IMR-90 (cell line): ENCODE data around the gene NRDC. TPM values are rescaled to one million over a fixed set of nuclear protein-coding genes. Genes with fewer than 3 reads are reported as not detected.

Experiments used
- ATAC-seq: fragments of 200-7000 bp; cut with Tn5 transposase; 2 replicates; pipeline ENCODE4 v1.9.1; 2020; ENCODE audit warnings: low read depth, mild to moderate bottlenecking, moderate library complexity
- BruUV-seq: library from RNA; stranded (reverse); fragments of 400-500 nt; replicated peaks from 2 replicates; lab custom pipeline; 2021; lab: Mats Ljungman, UMichigan
- CTCF ChIA-PET: fragments of 300-600 bp; formaldehyde crosslinking; extraction: SDS; loops from one replicate; lab custom pipeline; 2021; ENCODE audit warnings: antibody characterized with exemption; lab: Yijun Ruan, JAX
- POLR2A ChIA-PET: fragments of 300-600 bp; sonication (Branson Sonifier 250); formaldehyde crosslinking; loops from one replicate; lab custom pipeline; 2022; ENCODE audit warnings: antibody characterized with exemption; ENCODE audit not compliant: unreplicated experiment; lab: Charles Lee
- DNase-seq: peaks from one replicate; pipeline ENCODE4 v3.0.0; 2013
- H2AFZ ChIP-seq: replicated peaks from 2 replicates; pipeline ENCODE3; 2013; ENCODE audit warnings: low read length, mild to moderate bottlenecking; ENCODE audit not compliant: poor library complexity
- H2AK5ac ChIP-seq: 2 replicates; pipeline ENCODE4 v1.6.1; 2013; ENCODE audit warnings: low read depth, low read length, inconsistent platforms
- H2AK9ac ChIP-seq: replicated peaks from 2 replicates; pipeline ENCODE3; 2013; ENCODE audit warnings: mild to moderate bottlenecking, low read depth, low read length, moderate library complexity; ENCODE audit not compliant: poor library complexity
- H2BK120ac ChIP-seq: 2 replicates; pipeline ENCODE4 v1.6.1; 2013; ENCODE audit warnings: low read depth, low read length, inconsistent platforms
- H2BK15ac ChIP-seq: 3 replicates; pipeline ENCODE4 v1.6.1; 2013; ENCODE audit warnings: low read depth, low read length, inconsistent platforms
- H2BK20ac ChIP-seq: 2 replicates; pipeline ENCODE4 v1.6.1; 2013; ENCODE audit warnings: low read depth, mild to moderate bottlenecking, inconsistent platforms, low read length, moderate library complexity
- H2BK5ac ChIP-seq: 2 replicates; pipeline ENCODE4 v1.6.1; 2013; ENCODE audit warnings: mild to moderate bottlenecking, low read depth, low read length, inconsistent platforms; ENCODE audit not compliant: poor library complexity, severe bottlenecking
- H3K14ac ChIP-seq: replicated peaks from 2 replicates; pipeline ENCODE4 v1.6.1; 2013; ENCODE audit warnings: low read depth, low read length, inconsistent platforms
- H3K18ac ChIP-seq: 2 replicates; pipeline ENCODE4 v1.6.1; 2013; ENCODE audit warnings: low read depth, low read length, control low read depth
- H3K23ac ChIP-seq: 2 replicates; pipeline ENCODE4 v1.6.1; 2013; ENCODE audit warnings: low read depth, low read length, inconsistent platforms
- H3K27ac ChIP-seq: 2 replicates; pipeline ENCODE4 v1.5.1; 2013; ENCODE audit warnings: mild to moderate bottlenecking, control low read depth, low read length; ENCODE audit not compliant: insufficient read depth
- H3K27me3 ChIP-seq: 2 replicates; pipeline ENCODE4 v1.6.1; 2013; ENCODE audit warnings: low read length; ENCODE audit not compliant: control insufficient read depth, insufficient read depth
- H3K36me3 ChIP-seq: 2 replicates; pipeline ENCODE4 v1.6.1; 2013; ENCODE audit warnings: low read length, mixed read lengths; ENCODE audit not compliant: control insufficient read depth, insufficient read depth
- H3K4ac ChIP-seq: 2 replicates; pipeline ENCODE4 v1.6.1; 2013; ENCODE audit warnings: low read depth, low read length, inconsistent platforms
- H3K4me1 ChIP-seq: 2 replicates; pipeline ENCODE4 v1.6.1; 2013; ENCODE audit warnings: low read length, mixed read lengths; ENCODE audit not compliant: control insufficient read depth, insufficient read depth
- H3K4me2 ChIP-seq: 2 replicates; pipeline ENCODE4 v1.6.1; 2013; ENCODE audit warnings: low read depth, mild to moderate bottlenecking, control low read depth, low read length, moderate library complexity
- H3K4me3 ChIP-seq: 2 replicates; pipeline ENCODE4 v1.5.1; 2013; ENCODE audit warnings: low read depth, mild to moderate bottlenecking, control low read depth, low read length, moderate library complexity; ENCODE audit not compliant: insufficient read depth
- H3K56ac ChIP-seq: 2 replicates; pipeline ENCODE4 v1.6.1; 2013; ENCODE audit warnings: low read length, inconsistent platforms; ENCODE audit not compliant: insufficient read depth; ENCODE audit errors: extremely low read depth
- H3K79me1 ChIP-seq, 2 experiments: 2 replicates each; pipeline ENCODE4 v1.6.1; 2013; ENCODE audit warnings: low read length in 2 of 2, inconsistent platforms in 1 of 2, low read depth in 1 of 2
- H3K9ac ChIP-seq: 2 replicates; pipeline ENCODE4 v1.6.1; 2013; ENCODE audit warnings: low read depth, low read length, control low read depth
- H3K9me1 ChIP-seq: 2 replicates; pipeline ENCODE4 v1.6.1; 2013; ENCODE audit warnings: low read length, inconsistent platforms; ENCODE audit not compliant: insufficient read depth
- H3K9me3 ChIP-seq: 2 replicates; pipeline ENCODE4 v1.6.1; 2013; ENCODE audit warnings: low read length; ENCODE audit not compliant: control insufficient read depth, insufficient read depth
- H4K20me1 ChIP-seq: 2 replicates; pipeline ENCODE4 v1.6.1; 2013; ENCODE audit warnings: low read length, inconsistent platforms; ENCODE audit not compliant: insufficient read depth
- H4K5ac ChIP-seq: 2 replicates; pipeline ENCODE4 v1.6.1; 2013; ENCODE audit warnings: mild to moderate bottlenecking, low read depth, low read length, control low read depth
- H4K8ac ChIP-seq, 2 experiments: 2 replicates each; pipeline ENCODE4 v1.6.1; 2013; ENCODE audit warnings: low read depth in 2 of 2, low read length in 2 of 2, control low read depth in 1 of 2, inconsistent platforms in 1 of 2
- H4K91ac ChIP-seq: 2 replicates; pipeline ENCODE4 v1.6.1; 2013; ENCODE audit warnings: low read depth, low read length, inconsistent platforms; ENCODE audit not compliant: insufficient read depth
- BHLHE40 ChIP-seq: fragments of 150-350 bp; IDR thresholded peaks from 2 replicates; pipeline ENCODE4 v1.6.1; 2016; ENCODE audit warnings: mild to moderate bottlenecking, low read depth, low read length
- CEBPB ChIP-seq: IDR thresholded peaks from 2 replicates; pipeline ENCODE4 v1.6.1; 2012; ENCODE audit warnings: low read depth, low read length, improper control_type of control experiment
- CHD1 ChIP-seq: IDR thresholded peaks from 2 replicates; pipeline ENCODE4 v1.6.1; 2012; ENCODE audit warnings: low read depth, low read length, improper control_type of control experiment
- ELK1 ChIP-seq: fragments of 150-350 bp; IDR thresholded peaks from 2 replicates; pipeline ENCODE4 v1.6.1; 2016; ENCODE audit warnings: low read depth, mild to moderate bottlenecking, low read length, moderate library complexity, borderline replicate concordance
- FOS ChIP-seq: fragments of 150-350 bp; IDR thresholded peaks from 2 replicates; pipeline ENCODE4 v1.6.1; 2016; ENCODE audit warnings: low read depth, low read length
- MAFK ChIP-seq: IDR thresholded peaks from 2 replicates; pipeline ENCODE4 v1.6.1; 2012; ENCODE audit warnings: low read depth, low read length, improper control_type of control experiment
- MAZ ChIP-seq: IDR thresholded peaks from 2 replicates; pipeline ENCODE4 v1.6.1; 2012; ENCODE audit warnings: low read depth, mild to moderate bottlenecking, low read length, improper control_type of control experiment, moderate library complexity, borderline replicate concordance
- MXI1 ChIP-seq: IDR thresholded peaks from 2 replicates; pipeline ENCODE4 v1.6.1; 2012; ENCODE audit warnings: low read depth, mild to moderate bottlenecking, low read length, moderate library complexity, borderline replicate concordance
- NFE2L2 ChIP-seq: fragments of 150-350 bp; IDR thresholded peaks from 2 replicates; pipeline ENCODE4 v1.6.1; 2016; ENCODE audit warnings: low read depth, mild to moderate bottlenecking, low read length
- POLR2A ChIP-seq: IDR thresholded peaks from 2 replicates; pipeline ENCODE4 v1.6.1; 2012; ENCODE audit warnings: mild to moderate bottlenecking, low read depth, low read length
- RAD21 ChIP-seq: IDR thresholded peaks from 2 replicates; pipeline ENCODE4 v1.6.1; 2012; ENCODE audit warnings: low read length, improper control_type of control experiment
- RCOR1 ChIP-seq: IDR thresholded peaks from 2 replicates; pipeline ENCODE4 v1.6.1; 2012; ENCODE audit warnings: mild to moderate bottlenecking, low read length, improper control_type of control experiment; ENCODE audit not compliant: insufficient replicate concordance
- RFX5 ChIP-seq: IDR thresholded peaks from 2 replicates; pipeline ENCODE4 v1.8.0; 2012; ENCODE audit warnings: low read depth, mild to moderate bottlenecking, low read length, moderate library complexity
- SMC3 ChIP-seq: fragments of 150-350 bp; IDR thresholded peaks from 2 replicates; pipeline ENCODE4 v1.6.1; 2016; ENCODE audit warnings: low read depth, mild to moderate bottlenecking, antibody characterized with exemption, low read length, moderate library complexity
- WGBS, 2 experiments: methylation state at CpG; one replicate each; pipeline versions ENCODE4 v1.1.5 to v1.1.7; 2013; ENCODE audit warnings: missing lambda C conversion rate in 2 of 2; ENCODE audit not compliant: insufficient read length in 1 of 2; ENCODE audit errors: extremely low coverage in 2 of 2; 5-methylcytosine and 5-hydroxymethylcytosine counted together
- dilution Hi-C: fragments of 300-500 bp; cut with HindIII; formaldehyde crosslinking; loops from one replicate; pipeline ENCODE4 v1.14.3; 2018; ENCODE audit warnings: low sequenced_read_pairs; ENCODE audit not compliant: unreplicated experiment
- in situ Hi-C: fragments of 300-500 bp; cut with MboI; formaldehyde crosslinking; loops from 3 replicates; pipeline ENCODE4 v1.14.3; 2019; ENCODE audit warnings: low sequenced_read_pairs, inconsistent platforms, mixed read lengths
- intact Hi-C: fragments of 100-400 bp; cut with micrococcal nuclease; formaldehyde crosslinking; loops from 2 replicates; pipeline ENCODE4 v1.10.0; 2022
- polyA plus RNA-seq, 3 experiments: library from polyadenylated mRNA; depleted of rRNA; stranded (reverse); fragments of >200 nt; gene quantifications; 2 replicates each; pipeline ENCODE4 v1.2.3, GENCODE V29; 2012; ENCODE audit warnings: low replicate concordance in 1 of 3
- total RNA-seq: library from RNA; depleted of rRNA; stranded (reverse); fragments of >200 nt; gene quantifications from 2 replicates; pipeline ENCODE4 v1.2.3, GENCODE V29; 2012
- TF ChIP-seq, protein P1 (sequence below): conservative IDR thresholded peaks from 2 replicates; pipeline ENCODE4 v1.5.1; 2012; ENCODE audit warnings: mild to moderate bottlenecking, low read depth, low read length, improper control_type of control experiment

NRDC gene
- total and polyA plus RNA-seq, 2 of the 4 experiments (the other 2 are of a cell fraction): 75.8 to 84.7 TPM

DNA sequence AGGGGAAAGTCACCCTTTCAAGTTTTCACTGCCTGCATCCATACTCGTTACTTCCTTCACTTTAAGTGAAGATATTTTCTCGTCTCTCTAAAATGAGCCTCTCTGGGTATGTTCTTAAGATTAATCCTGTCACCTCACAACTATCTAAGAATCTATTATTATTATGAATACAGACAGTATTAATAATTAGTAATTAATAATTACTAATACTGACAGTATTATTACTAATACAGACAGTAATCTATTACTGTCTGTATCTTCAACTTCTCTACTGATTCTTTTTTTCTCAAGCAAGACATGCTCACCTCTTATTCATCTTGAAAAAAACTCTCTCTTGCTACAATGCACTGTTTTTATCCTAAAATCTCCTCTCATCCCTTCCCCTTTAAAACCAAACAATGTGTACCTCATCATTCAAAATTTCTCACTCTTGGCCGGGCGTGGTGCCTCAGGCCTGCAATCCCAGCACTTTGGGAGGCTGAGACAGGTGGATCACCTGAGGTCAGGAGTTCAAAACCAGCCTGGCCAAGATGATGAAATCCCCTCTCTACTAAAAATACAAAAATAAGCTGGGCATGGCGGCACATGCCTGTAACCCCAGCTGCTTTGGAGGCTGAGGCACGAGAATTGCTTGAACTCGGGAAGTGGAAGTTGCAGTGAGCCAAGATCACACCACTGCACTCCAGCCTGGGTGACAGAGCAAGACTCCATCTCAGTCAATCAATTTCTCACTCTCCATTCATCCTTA, 7.8 kb downstream of the NRDC start:
- no peak overlapping the region for H2AK9ac ChIP-seq
- ATAC-seq: no peak
- peaks cover 63% of the 10 kb centered on the region for H4K20me1 ChIP-seq
- H2AFZ ChIP-seq: no peak overlapping the region
- CTCF ChIA-PET: no interaction called here
- no peak overlapping the region for H2BK120ac ChIP-seq
- no peak overlapping the region for H2BK5ac ChIP-seq
- H3K14ac ChIP-seq: no peak overlapping the region
- no peak overlapping the region for H3K4me2 ChIP-seq
- no peak overlapping the region for H3K4ac ChIP-seq
- dilution Hi-C loops: no loop called here
- H3K9ac ChIP-seq: no peak overlapping the region
- H3K27me3 ChIP-seq: no peaks in the 10 kb centered on the region
- POLR2A ChIA-PET: interaction anchor here (0.6 kb wide), 1 partner anchor 293 kb away, joined by 4 read pairs; no protein-coding TSS in a partner anchor
- H3K36me3 ChIP-seq: peaks cover 7% of the 10 kb centered on the region
- no peak overlapping the region for H3K4me3 ChIP-seq
- no peak overlapping the region for H2BK15ac ChIP-seq
- no peak overlapping the region for H3K18ac ChIP-seq
- H4K5ac ChIP-seq: no peak overlapping the region
- WGBS, 2 experiments: 100% methylated on average over 4 of the region's 7 CpGs; no CpG with 5 or more reads in 1 of the 2 experiments
- no peak overlapping the region for H2BK20ac ChIP-seq
- 0 out of 2 replicates have a peak, but pooled peaks cover 3% of the 10 kb centered on the region for H3K4me1 ChIP-seq
- no peak overlapping the region for H3K23ac ChIP-seq
- no peak overlapping the region for H3K27ac ChIP-seq
- H4K8ac ChIP-seq: no peak overlapping the region
- BruUV-seq: no TSS peak
- no peak overlapping the region for H3K56ac ChIP-seq
- H3K9me3 ChIP-seq: no peaks in the 10 kb centered on the region
- intact Hi-C loops: loop anchor here (5.0 kb wide), 1 partner anchor 43 kb away; no protein-coding TSS in a partner anchor
- H2AK5ac ChIP-seq: no peak overlapping the region
- peaks cover 13% of the 10 kb centered on the region for H3K9me1 ChIP-seq
- peaks cover 20 to 71% of the 10 kb centered on the region in 2 experiments for H3K79me1 ChIP-seq
- DNase-seq: no peak
- in situ Hi-C loops: no loop called here
- H4K91ac ChIP-seq: no peak overlapping the region
- TF ChIP-seq FOS (no peak), RAD21 (no peak), BHLHE40 (no peak), SMC3 (no peak), MXI1 (no peak), NFE2L2 (no peak), RCOR1 (no peak), ELK1 (no peak), MAZ (no peak), CHD1 (no peak), POLR2A (no peak), RFX5 (no peak), CEBPB (no peak), MAFK (no peak)
- TF ChIP-seq, protein P1, sequence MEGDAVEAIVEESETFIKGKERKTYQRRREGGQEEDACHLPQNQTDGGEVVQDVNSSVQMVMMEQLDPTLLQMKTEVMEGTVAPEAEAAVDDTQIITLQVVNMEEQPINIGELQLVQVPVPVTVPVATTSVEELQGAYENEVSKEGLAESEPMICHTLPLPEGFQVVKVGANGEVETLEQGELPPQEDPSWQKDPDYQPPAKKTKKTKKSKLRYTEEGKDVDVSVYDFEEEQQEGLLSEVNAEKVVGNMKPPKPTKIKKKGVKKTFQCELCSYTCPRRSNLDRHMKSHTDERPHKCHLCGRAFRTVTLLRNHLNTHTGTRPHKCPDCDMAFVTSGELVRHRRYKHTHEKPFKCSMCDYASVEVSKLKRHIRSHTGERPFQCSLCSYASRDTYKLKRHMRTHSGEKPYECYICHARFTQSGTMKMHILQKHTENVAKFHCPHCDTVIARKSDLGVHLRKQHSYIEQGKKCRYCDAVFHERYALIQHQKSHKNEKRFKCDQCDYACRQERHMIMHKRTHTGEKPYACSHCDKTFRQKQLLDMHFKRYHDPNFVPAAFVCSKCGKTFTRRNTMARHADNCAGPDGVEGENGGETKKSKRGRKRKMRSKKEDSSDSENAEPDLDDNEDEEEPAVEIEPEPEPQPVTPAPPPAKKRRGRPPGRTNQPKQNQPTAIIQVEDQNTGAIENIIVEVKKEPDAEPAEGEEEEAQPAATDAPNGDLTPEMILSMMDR: no peak
